Progenitor cell of endocrine pancreas (in vitro differentiated cells): ENCODE results near the gene C3orf20. TPM values are rescaled to one million over a fixed set of nuclear protein-coding genes. Genes with fewer than 3 reads are reported as not detected.

ENCODE experiments used
- DNase-seq: peaks from one replicate; pipeline ENCODE4 v3.0.0; 2021; ENCODE audit warnings: low spot score; ENCODE audit not compliant: unreplicated experiment
- H3K27ac Mint-ChIP-seq: 2 replicates; pipeline ENCODE4 v1.8.0; 2021; ENCODE audit warnings: mild to moderate bottlenecking, moderate library complexity, mixed read lengths
- H3K27me3 Mint-ChIP-seq: 2 replicates; pipeline ENCODE4 v1.8.0; 2021; ENCODE audit warnings: mixed read lengths
- H3K36me3 Mint-ChIP-seq: 2 replicates; pipeline ENCODE4 v1.8.0; 2022; ENCODE audit warnings: mixed read lengths; ENCODE audit not compliant: insufficient read depth
- H3K4me1 Mint-ChIP-seq: 2 replicates; pipeline ENCODE4 v1.8.0; 2021; ENCODE audit warnings: low read depth, mixed read lengths
- H3K4me3 Mint-ChIP-seq: 2 replicates; pipeline ENCODE4 v1.8.0; 2021; ENCODE audit warnings: low read depth, mild to moderate bottlenecking, moderate library complexity, mixed read lengths
- H3K9me3 Mint-ChIP-seq: 2 replicates; pipeline ENCODE4 v1.8.0; 2021; ENCODE audit warnings: low read depth, mixed read lengths
- total RNA-seq: library from RNA; stranded (reverse); gene quantifications from 2 replicates; pipeline ENCODE4 v1.2.1, GENCODE V29; 2021
- TF ChIP-seq, protein P1 (sequence below): fragments of 200-600 bp; sonication (generic); IDR thresholded peaks from one replicate; pipeline ENCODE4 v1.5.0; 2021; ENCODE audit warnings: antibody characterized with exemption, mild to moderate bottlenecking; ENCODE audit not compliant: unreplicated experiment

C3orf20 gene
- total RNA-seq, 1 donor from 2014 or later = 0.19 TPM

DNA sequence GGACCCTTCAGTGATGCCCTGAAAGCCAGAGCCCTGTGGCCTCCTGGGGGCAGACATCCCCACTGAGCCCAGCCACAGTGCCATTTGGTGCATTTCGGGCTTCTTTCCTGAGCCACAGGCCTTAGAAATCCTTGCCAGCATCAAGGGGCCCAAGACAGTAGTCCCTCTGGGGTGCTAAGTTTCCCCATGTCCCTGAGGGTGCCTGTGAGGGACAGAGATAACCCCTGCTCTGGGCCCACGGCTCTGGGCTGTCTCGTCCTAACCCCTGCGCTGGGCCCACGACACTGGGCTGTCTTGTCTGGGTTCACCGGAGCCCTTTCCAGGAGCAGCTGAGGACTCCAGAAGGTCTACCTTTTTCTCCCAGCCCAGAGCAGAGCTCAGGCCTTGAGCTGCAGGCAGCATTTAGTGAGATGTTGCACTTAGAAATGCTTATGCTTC lies 98.8 kb downstream of the C3orf20 start:
- H3K27ac Mint-ChIP-seq = no peak overlapping the region
- peaks cover 2% of the 10 kb centered on the region for H3K9me3 Mint-ChIP-seq
- no peaks in the 10 kb centered on the region for H3K4me1 Mint-ChIP-seq
- TF ChIP-seq, protein P1, sequence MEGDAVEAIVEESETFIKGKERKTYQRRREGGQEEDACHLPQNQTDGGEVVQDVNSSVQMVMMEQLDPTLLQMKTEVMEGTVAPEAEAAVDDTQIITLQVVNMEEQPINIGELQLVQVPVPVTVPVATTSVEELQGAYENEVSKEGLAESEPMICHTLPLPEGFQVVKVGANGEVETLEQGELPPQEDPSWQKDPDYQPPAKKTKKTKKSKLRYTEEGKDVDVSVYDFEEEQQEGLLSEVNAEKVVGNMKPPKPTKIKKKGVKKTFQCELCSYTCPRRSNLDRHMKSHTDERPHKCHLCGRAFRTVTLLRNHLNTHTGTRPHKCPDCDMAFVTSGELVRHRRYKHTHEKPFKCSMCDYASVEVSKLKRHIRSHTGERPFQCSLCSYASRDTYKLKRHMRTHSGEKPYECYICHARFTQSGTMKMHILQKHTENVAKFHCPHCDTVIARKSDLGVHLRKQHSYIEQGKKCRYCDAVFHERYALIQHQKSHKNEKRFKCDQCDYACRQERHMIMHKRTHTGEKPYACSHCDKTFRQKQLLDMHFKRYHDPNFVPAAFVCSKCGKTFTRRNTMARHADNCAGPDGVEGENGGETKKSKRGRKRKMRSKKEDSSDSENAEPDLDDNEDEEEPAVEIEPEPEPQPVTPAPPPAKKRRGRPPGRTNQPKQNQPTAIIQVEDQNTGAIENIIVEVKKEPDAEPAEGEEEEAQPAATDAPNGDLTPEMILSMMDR = no peak
- no peaks in the 10 kb centered on the region for H3K36me3 Mint-ChIP-seq
- no peak for DNase-seq
- no peak overlapping the region for H3K4me3 Mint-ChIP-seq
- peaks cover 3% of the 10 kb centered on the region for H3K27me3 Mint-ChIP-seq

DNA sequence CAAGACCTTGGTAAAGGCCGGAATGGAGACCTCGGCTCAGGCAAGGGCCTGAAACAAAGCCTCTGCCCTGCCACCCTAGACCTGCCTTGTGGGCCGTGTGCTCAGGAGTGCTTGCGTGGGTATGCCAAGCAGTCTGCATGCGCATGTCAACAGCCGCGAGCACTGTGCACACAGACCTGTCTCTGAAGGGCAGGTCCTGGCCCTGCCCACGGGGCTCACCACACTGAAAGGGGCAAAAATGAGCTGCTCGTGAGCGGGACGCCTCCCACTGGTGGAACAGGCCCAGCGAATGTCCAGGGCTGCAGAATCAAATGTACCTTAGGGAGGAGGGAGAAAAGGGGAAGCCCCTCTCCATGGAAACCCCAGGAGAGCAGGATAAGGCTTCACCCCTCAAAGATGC lies 99.5 kb downstream of the C3orf20 start:
- Mint-ChIP-seq H3K36me3 (no peaks in the 10 kb centered on the region), H3K4me1 (no peaks in the 10 kb centered on the region), H3K27me3 (no peaks in the 10 kb centered on the region), H3K4me3 (no peak overlapping the region), H3K9me3 (peaks cover 9% of the 10 kb centered on the region), H3K27ac (no peak overlapping the region)
- TF ChIP-seq, protein P1 = no peak
- no peak for DNase-seq

DNA sequence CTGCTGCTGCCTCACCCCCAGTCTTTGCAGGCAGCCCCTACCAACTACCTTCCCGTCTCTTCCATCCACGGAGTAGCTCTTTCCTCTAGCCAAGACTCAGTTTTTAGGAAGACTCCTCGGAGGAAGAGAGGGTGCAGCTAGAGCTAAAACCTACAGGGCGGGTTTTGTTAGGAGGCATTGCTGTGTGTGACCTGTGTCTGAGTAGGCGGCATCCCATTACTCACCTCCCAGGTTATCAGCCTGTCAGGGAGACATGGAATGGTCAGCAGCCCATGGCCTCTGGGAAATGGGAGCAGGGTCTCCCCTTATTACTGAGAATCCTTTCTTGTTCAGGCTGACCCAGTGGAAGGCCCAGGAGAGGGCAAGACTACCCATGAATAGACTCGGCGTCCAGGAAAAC lies 100.1 kb downstream of the C3orf20 start:
- Mint-ChIP-seq H3K9me3 (peaks cover 9% of the 10 kb centered on the region), H3K27ac (no peak overlapping the region), H3K36me3 (no peaks in the 10 kb centered on the region), H3K4me1 (no peaks in the 10 kb centered on the region), H3K4me3 (no peak overlapping the region), H3K27me3 (no peaks in the 10 kb centered on the region)
- TF ChIP-seq, protein P1 = no peak
- DNase-seq = no peak

DNA sequence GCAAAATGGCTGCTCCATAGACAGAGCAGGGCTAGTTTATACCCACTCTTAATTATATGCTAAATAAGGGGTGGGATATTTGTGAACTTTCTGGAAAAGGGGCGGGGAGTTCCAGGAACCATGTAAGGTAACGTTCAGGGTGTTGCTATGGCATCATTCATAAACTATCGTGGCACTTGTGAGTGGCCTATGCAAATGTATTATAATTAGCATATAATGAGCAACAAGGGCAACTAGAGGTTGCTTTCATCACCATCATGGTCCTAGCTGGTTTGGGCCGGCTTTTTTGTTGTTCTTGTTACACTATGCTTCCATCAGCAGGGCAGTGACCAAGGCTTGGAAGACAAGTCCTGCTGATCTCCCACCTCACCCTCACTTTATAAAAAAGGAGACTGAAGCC lies 100.6 kb downstream of the C3orf20 start:
- Mint-ChIP-seq H3K27ac (no peak overlapping the region), H3K27me3 (no peaks in the 10 kb centered on the region), H3K4me1 (no peaks in the 10 kb centered on the region), H3K36me3 (no peaks in the 10 kb centered on the region), H3K9me3 (peaks cover 9% of the 10 kb centered on the region), H3K4me3 (no peak overlapping the region)
- peak; percentile 3 for DNase-seq
- TF ChIP-seq, protein P1 = no peak

DNA sequence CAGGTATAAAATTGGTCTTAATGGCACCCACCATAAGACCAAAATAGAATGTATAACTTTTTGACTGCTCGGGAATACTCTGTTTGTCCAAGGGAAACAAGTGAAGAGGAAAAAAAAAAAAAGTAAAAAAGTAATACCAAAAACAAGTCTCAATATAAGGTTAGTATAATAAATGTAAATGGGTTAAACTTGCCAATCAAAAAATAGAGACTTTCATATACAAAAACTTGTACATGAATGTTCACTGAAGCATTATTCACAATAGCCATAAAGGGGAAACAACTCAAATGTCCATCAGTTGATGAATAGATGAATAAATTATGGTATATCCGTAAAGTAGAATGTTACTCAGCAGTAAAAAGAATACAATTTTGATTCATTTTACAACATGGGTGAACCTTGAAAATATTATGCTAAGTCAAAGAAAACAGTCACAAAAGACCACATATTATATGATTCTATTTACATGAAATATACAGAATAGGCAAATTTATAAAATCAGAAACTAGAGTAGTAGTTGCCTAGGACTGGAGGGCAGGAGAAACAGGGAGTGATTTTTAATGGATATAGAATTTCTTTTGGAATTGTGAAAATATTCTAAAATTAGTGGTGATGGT lies 104.2 kb downstream of the C3orf20 start:
- no peak overlapping the region for H3K27ac Mint-ChIP-seq
- no peaks in the 10 kb centered on the region for H3K36me3 Mint-ChIP-seq
- H3K4me3 Mint-ChIP-seq = no peak overlapping the region

More for the DNA sequence above, 104.2 kb downstream of the C3orf20 start:
- Mint-ChIP-seq H3K4me1 (no peaks in the 10 kb centered on the region), H3K27me3 (no peaks in the 10 kb centered on the region), H3K9me3 (peaks cover 9% of the 10 kb centered on the region)
- DNase-seq = no peak
- TF ChIP-seq, protein P1 = no peak
